GM20000 (cell line): ENCODE results near the gene MAP2K5.

Experiments
- DNase-seq: peaks from one replicate; pipeline ENCODE4 v3.0.0; 2012; ENCODE audit warnings: low spot score
- TF ChIP-seq, protein P1 (sequence below): IDR thresholded peaks from 2 replicates; pipeline ENCODE4 v1.5.1; 2012; ENCODE audit warnings: mild to moderate bottlenecking, control low read depth; ENCODE audit errors: extremely low read depth, missing control alignments

MAP2K5 gene

DNA sequence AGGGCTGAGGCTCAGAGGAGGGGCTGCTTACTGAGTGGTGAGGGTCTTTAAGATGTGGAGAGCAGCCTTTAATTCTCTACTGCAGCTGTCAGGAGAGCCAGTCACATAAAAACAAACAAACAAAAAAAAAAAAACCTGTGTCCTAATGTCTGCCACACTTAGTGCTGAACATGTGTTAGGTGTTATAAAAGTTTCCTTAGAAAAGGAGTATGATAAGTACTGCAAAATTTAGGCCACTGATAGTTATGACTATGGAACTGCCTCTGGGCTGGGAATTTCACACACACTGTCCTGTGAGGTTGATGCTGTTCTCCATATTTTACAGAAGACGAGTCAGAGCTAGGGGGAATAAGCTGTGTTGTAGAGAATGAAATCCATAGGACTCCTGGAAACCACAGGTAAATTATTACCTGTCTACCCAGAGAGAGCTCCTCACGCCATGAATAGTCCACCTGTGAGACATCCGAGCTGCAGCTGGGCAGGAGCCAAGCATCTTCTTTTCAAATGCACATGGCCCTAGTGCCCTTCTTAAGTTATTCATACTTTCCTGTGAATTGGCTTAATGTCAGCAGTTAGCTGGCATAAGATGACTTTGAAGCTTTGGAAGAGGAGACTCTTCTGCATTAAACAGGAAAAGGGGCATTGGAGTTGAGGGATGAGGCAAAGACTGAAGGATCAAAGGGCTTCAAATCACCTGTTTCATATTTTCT is 248.3 kb downstream of the MAP2K5 start:
- TF ChIP-seq, protein P1, sequence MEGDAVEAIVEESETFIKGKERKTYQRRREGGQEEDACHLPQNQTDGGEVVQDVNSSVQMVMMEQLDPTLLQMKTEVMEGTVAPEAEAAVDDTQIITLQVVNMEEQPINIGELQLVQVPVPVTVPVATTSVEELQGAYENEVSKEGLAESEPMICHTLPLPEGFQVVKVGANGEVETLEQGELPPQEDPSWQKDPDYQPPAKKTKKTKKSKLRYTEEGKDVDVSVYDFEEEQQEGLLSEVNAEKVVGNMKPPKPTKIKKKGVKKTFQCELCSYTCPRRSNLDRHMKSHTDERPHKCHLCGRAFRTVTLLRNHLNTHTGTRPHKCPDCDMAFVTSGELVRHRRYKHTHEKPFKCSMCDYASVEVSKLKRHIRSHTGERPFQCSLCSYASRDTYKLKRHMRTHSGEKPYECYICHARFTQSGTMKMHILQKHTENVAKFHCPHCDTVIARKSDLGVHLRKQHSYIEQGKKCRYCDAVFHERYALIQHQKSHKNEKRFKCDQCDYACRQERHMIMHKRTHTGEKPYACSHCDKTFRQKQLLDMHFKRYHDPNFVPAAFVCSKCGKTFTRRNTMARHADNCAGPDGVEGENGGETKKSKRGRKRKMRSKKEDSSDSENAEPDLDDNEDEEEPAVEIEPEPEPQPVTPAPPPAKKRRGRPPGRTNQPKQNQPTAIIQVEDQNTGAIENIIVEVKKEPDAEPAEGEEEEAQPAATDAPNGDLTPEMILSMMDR: no peak
- DNase-seq: no peak

DNA sequence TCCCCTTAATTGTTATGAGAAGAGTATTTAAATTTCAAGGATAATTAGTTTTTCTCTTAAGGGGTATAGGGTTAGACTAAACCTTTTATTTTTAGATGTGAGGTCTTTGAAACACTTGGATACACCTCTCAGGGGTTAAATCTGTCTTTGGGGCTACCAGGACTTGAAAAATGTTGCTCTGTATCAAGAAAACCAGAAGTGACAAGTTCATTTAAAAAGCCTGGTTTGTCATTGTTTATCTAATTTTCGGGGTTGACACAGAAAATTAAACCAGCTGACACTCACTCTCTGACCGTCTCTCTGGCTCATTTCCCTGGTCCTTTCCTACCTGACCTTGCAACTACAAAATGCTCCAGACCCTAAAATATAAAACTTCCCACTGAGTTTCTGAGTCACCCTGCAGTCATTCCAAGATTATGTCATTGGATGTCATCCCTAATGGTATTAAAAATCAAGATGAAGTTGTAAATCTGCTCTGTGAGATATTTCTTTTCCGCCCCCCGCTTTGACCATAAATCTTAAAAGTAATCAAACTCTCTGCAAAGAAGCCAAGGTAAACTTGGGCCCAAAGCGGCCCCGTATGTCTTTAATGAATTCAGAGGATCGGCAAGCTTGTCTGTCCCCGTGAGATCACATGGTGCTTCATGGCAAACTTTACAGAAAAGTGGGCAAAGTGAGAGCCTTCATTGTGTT is 249.9 kb downstream of the MAP2K5 start:
- no peak for DNase-seq
- TF ChIP-seq, protein P1: no peak

DNA sequence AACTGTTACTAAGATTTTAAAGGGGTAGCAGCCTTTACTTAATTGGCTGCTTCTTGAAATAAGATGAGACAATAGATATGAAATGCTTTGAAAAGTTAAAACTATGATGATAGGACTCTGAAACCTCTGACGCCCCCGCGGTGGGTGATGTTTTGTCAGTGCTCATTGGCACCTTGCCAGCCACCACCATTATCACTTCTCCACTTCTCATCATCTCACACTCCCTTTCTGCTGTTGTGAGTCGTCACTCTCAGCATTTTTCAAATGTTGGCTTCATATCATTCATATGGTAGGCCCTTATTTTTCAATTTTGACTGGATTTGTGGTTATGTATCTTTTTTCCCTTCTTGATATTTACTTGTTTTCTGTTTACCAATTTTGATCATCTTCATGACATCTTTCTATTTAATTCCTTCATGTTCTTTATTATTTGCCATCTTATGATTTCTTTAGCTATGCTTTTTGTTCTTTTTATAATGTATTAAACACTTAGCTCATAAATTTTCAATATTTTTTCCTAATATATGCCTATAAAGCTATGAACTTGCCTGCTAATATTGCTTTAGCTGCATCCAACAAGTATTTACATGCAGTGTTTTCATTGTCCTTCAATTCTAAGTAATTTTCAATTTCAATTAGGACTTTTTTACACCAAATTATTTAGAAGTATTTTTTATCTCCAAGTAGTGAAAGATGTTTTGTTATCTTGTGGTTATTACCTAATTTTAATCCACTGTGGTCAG is 252.5 kb downstream of the MAP2K5 start:
- TF ChIP-seq, protein P1: no peak
- no peak for DNase-seq

DNA sequence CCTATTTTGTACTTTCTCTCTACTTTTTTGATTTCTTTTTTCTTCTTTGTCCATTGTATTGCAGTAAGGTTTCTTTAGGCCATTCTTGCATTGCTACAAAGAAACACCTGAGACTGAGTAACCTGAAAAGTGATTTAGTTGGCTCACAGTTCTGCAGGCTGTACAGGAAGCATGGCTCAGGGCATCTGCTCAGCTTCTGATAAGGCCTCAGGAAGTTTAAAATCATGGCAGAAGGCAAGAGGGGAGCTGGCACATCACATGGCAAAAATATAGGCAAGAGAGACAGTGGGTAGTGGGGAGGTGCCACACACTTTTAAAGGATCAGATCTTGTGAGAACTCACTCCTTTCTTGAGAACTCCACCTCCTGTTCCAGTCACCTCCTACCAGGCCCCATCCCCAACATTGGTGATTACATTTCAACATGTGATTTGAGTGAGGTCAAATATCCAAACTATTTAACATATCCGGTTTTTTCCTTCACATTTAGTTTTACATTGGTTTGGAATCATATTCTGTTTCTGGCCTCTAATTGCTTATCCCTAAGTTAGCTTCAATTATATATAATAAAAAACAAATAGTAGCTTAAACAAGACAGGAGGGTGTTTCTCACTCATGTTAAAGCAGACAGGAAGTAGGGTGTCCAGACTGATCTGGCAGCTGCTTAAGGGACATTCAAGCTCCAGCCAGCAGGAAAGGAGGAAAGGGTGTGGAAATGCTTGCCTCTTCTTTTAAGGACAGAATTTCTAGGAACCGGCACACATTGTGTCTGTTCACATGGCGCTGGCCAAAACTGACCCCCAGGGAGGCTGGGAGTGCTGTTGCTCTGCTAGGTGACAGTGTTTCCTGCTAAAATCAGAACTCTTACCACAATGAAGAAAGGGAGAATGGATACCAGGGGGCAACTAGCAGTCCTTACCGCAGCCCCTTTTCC is 254.0 kb downstream of the MAP2K5 start:
- TF ChIP-seq, protein P1: no peak
- no peak for DNase-seq

DNA sequence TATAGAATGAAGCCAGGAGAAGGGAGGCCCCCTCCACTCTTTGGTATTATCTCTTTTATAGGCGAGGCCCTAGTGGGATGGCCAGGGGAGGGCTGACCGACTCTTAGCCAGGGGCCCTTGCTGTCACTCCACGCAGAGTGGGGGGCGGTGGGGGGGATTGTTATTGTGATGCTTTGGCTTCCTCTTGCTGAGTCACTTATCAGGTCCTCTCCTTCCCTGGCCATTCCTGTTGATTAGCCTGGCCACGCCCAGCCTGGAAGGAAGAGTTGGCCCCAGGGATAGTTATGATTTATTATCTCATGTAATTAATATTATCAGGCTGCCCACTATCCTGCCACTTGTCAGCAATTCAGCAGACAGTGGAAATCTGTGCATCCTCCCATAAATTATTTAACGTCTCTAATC is 257.3 kb downstream of the MAP2K5 start:
- TF ChIP-seq, protein P1: no peak
- DNase-seq: no peak

DNA sequence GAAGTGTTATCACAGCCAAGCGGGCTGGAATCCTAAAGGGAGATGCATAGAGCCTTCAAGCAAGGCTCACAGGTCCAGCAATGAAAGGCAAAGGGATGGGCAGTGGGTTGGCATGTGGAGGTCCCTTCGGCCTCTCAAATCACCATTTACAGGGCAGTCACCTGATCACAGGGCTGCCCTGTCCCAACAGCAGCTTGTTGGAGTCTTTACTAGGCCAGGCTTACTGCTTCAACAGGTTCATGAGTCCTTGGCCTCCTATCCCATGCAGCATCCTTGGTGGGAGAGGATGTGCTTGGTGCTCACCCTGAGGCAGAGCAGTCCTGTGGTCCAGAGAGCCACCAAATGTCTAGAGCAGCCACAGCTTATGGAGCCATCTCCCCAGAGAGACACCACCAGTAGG is 258.6 kb downstream of the MAP2K5 start:
- no peak for DNase-seq
- TF ChIP-seq, protein P1: no peak
